K562 (cell line): Measurements from ENCODE around the gene TSKS.

Source experiments
- DPF2 ChIP-seq: fragments of 450-650 bp; IDR thresholded peaks from 2 replicates; pipeline ENCODE4 v1.6.1; 2016
- EZH2 ChIP-seq: IDR thresholded peaks from 2 replicates; pipeline ENCODE4 v1.6.1; 2012; ENCODE audit warnings: low read depth, mild to moderate bottlenecking, inconsistent platforms, low read length, borderline replicate concordance
- KDM5B ChIP-seq: fragments of 200-600 bp; sonication (generic); IDR thresholded peaks from 2 replicates; pipeline ENCODE4 v1.6.1; 2012; ENCODE audit warnings: low read depth, mild to moderate bottlenecking, moderate library complexity, low read length, control low read depth, inconsistent platforms; ENCODE audit not compliant: insufficient replicate concordance
- NR1H2 ChIP-seq: sonication (generic); formaldehyde crosslinking; IDR thresholded peaks from 2 replicates; pipeline ENCODE4 v1.4.0; 2020; ENCODE audit warnings: mild to moderate bottlenecking, missing genetic modification reagents
- POLR2A ChIP-seq: fragments of 450-650 bp; conservative IDR thresholded peaks from 2 replicates; pipeline ENCODE4 v1.6.1; 2016
- ZBTB49 ChIP-seq: sonication (generic); formaldehyde crosslinking; IDR thresholded peaks from 2 replicates; pipeline ENCODE4 v1.8.0; 2022; ENCODE audit warnings: missing genetic modification reagents, mild to moderate bottlenecking, borderline replicate concordance
- TF ChIP-seq, protein P1 (sequence below), 3 experiments: IDR thresholded peaks in 2 of 3; conservative IDR thresholded peaks in 1 of 3; 2 replicates each; pipeline ENCODE4 v1.5.1; 2011 to 2012; ENCODE audit warnings: low read length in 3 of 3, mild to moderate bottlenecking in 3 of 3, control low read depth in 2 of 3, improper control_type of control experiment in 1 of 3, inconsistent platforms in 1 of 3, low read depth in 1 of 3, mixed read lengths in 1 of 3, moderate library complexity in 1 of 3; ENCODE audit not compliant: insufficient read depth in 2 of 3

- no peak for TF ChIP-seq KDM5B
- no peak for TF ChIP-seq DPF2
- TF ChIP-seq NR1H2 (CRISPR knock-in tag), result no peak
- no peak for TF ChIP-seq ZBTB49 (CRISPR knock-in tag)
- TF ChIP-seq POLR2A, result no peak
- TF ChIP-seq, protein P1, sequence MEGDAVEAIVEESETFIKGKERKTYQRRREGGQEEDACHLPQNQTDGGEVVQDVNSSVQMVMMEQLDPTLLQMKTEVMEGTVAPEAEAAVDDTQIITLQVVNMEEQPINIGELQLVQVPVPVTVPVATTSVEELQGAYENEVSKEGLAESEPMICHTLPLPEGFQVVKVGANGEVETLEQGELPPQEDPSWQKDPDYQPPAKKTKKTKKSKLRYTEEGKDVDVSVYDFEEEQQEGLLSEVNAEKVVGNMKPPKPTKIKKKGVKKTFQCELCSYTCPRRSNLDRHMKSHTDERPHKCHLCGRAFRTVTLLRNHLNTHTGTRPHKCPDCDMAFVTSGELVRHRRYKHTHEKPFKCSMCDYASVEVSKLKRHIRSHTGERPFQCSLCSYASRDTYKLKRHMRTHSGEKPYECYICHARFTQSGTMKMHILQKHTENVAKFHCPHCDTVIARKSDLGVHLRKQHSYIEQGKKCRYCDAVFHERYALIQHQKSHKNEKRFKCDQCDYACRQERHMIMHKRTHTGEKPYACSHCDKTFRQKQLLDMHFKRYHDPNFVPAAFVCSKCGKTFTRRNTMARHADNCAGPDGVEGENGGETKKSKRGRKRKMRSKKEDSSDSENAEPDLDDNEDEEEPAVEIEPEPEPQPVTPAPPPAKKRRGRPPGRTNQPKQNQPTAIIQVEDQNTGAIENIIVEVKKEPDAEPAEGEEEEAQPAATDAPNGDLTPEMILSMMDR (IDR thresholded peaks at IDR 0.05 in 2 of 3, conservative IDR thresholded peaks at IDR 0.05 in 1 of 3; ENCODE audit: insufficient read depth in 2 of 3, low read depth in 1 of 3, low read length in 3 of 3), result no peak
- TF ChIP-seq EZH2, result no peak
Observed at GRCh38 chr19:49774969-49775368, 11.9 kb upstream of the TSKS start.
